ENCODE data around the gene RASA2. TPM values are rescaled to one million over a fixed set of nuclear protein-coding genes. Genes with fewer than 3 reads are reported as not detected.

Gene RASA2
- total RNA-seq, 4 donors from 2014 or later = 1.9 to 10.6 (median 4.5) TPM

- intact Hi-C loops (cut with DNase I; ENCODE audit: low total_unique reads) = no loop called here
- in situ Hi-C loops (cut with MboI; ENCODE audit: low sequenced_read_pairs in 4 of 4) = no loop called here
- peaks cover 0 to 8% of the 10 kb centered on the region in 2 donors for H3K36me3 ChIP-seq
Observed at GRCh38 chr3:141521781-141522180, 35.0 kb downstream of the RASA2 start.

GRCh38 chr3:141523615-141524375, 37.0 kb downstream of the RASA2 start:
- Histone ChIP-seq H3K9me3 (no peaks in the 10 kb centered on the region), H3K4me3 (no peak overlapping the region), H3K27ac (no peak overlapping the region), H3K4me1 (peaks cover 0 to 6% of the 10 kb centered on the region in 2 donors), H3K27me3 (no peaks in the 10 kb centered on the region), H3K36me3 (no peaks in the 10 kb centered on the region)
- TF ChIP-seq CTCF (IDR thresholded peaks at IDR 0.05 in 4 of 5, conservative IDR thresholded peaks at IDR 0.05 in 1 of 5) (no peak), POLR2A (IDR thresholded peaks at IDR 0.05) (no peak)
- ATAC-seq (no peak), DNase-seq (no peak)
- in situ Hi-C loops (cut with MboI; ENCODE audit: low sequenced_read_pairs in 4 of 4) (no loop called here), intact Hi-C loops (cut with DNase I; ENCODE audit: low total_unique reads) (no loop called here)

More at GRCh38 chr3:141521781-141522180, 35.0 kb downstream of the RASA2 start:
- Histone ChIP-seq H3K4me1 (peaks cover 0 to 4% of the 10 kb centered on the region in 2 donors), H3K4me3 (no peak overlapping the region), H3K9me3 (no peaks in the 10 kb centered on the region), H3K27ac (no peak overlapping the region), H3K27me3 (no peaks in the 10 kb centered on the region)
- TF ChIP-seq POLR2A (IDR thresholded peaks at IDR 0.05) (no peak), CTCF (IDR thresholded peaks at IDR 0.05 in 4 of 5, conservative IDR thresholded peaks at IDR 0.05 in 1 of 5) (no peak)
- DNase-seq = no peak
- ATAC-seq = no peak

GRCh38 chr3:141524988-141525387, 38.2 kb downstream of the RASA2 start:
- H3K4me3 ChIP-seq = no peak overlapping the region
- H3K4me1 ChIP-seq = peaks cover 0 to 16% of the 10 kb centered on the region in 2 donors
- H3K27ac ChIP-seq = no peak overlapping the region
- TF ChIP-seq CTCF (IDR thresholded peaks at IDR 0.05 in 4 of 5, conservative IDR thresholded peaks at IDR 0.05 in 1 of 5) (no peak), POLR2A (IDR thresholded peaks at IDR 0.05) (no peak)
- ATAC-seq (no peak), DNase-seq (no peak)
- no peaks in the 10 kb centered on the region for H3K36me3 ChIP-seq
- H3K9me3 ChIP-seq = no peaks in the 10 kb centered on the region
- intact Hi-C loops (cut with DNase I; ENCODE audit: low total_unique reads) (no loop called here), in situ Hi-C loops (cut with MboI; ENCODE audit: low sequenced_read_pairs in 4 of 4) (no loop called here)
- H3K27me3 ChIP-seq = no peaks in the 10 kb centered on the region

GRCh38 chr3:141525814-141526213, 39.0 kb downstream of the RASA2 start:
- H3K4me3 ChIP-seq = no peak overlapping the region
- no peak overlapping the region for H3K27ac ChIP-seq
- no peaks in the 10 kb centered on the region for H3K27me3 ChIP-seq
- in situ Hi-C loops (cut with MboI; ENCODE audit: low sequenced_read_pairs in 4 of 4) (no loop called here), intact Hi-C loops (cut with DNase I; ENCODE audit: low total_unique reads) (no loop called here)
- TF ChIP-seq CTCF (IDR thresholded peaks at IDR 0.05 in 4 of 5, conservative IDR thresholded peaks at IDR 0.05 in 1 of 5) = no peak
- no peak for TF ChIP-seq POLR2A (IDR thresholded peaks at IDR 0.05)
- DNase-seq = no peak
- H3K4me1 ChIP-seq = peaks cover 0 to 23% of the 10 kb centered on the region in 2 donors
- no peak for ATAC-seq
- no peaks in the 10 kb centered on the region for H3K9me3 ChIP-seq
- H3K36me3 ChIP-seq = no peaks in the 10 kb centered on the region
